Calu3 (cell line): Measurements from ENCODE around the gene NUP210. TPM values are rescaled to one million over a fixed set of nuclear protein-coding genes. Genes with fewer than 3 reads are reported as not detected.

ENCODE experiments used
- BruUV-seq: library from RNA; stranded (reverse); fragments of 400-500 nt; replicated peaks from 2 replicates; lab custom pipeline; 2021; lab: Mats Ljungman, UMichigan
- CTCF ChIA-PET: fragments of 300-600 bp; sonication (Branson Sonifier 250); formaldehyde crosslinking; loops from one replicate; lab custom pipeline; 2022; ENCODE audit warnings: antibody characterized with exemption; lab: Charles Lee
- DNase-seq: peaks from one replicate; pipeline ENCODE4 v3.0.0; 2022
- H3K27ac Mint-ChIP-seq: one replicate; pipeline ENCODE4 v1.8.0; 2022; ENCODE audit warnings: mixed read lengths; ENCODE audit not compliant: unreplicated experiment
- H3K27me3 Mint-ChIP-seq: one replicate; pipeline ENCODE4 v1.8.0; 2022; ENCODE audit warnings: mixed read lengths; ENCODE audit not compliant: unreplicated experiment
- H3K36me3 Mint-ChIP-seq: one replicate; pipeline ENCODE4 v1.8.0; 2022; ENCODE audit warnings: mild to moderate bottlenecking, moderate library complexity, mixed read lengths; ENCODE audit not compliant: insufficient read depth, unreplicated experiment
- H3K4me1 Mint-ChIP-seq: one replicate; pipeline ENCODE4 v1.8.0; 2022; ENCODE audit warnings: mild to moderate bottlenecking, low read depth, mixed read lengths; ENCODE audit not compliant: unreplicated experiment
- H3K4me3 Mint-ChIP-seq: one replicate; pipeline ENCODE4 v1.8.0; 2022; ENCODE audit warnings: mild to moderate bottlenecking, low read depth, moderate library complexity, mixed read lengths; ENCODE audit not compliant: unreplicated experiment
- H3K9me3 Mint-ChIP-seq: one replicate; pipeline ENCODE4 v1.8.0; 2022; ENCODE audit warnings: low read depth, mixed read lengths; ENCODE audit not compliant: unreplicated experiment
- intact Hi-C: fragments of 100-400 bp; cut with micrococcal nuclease; formaldehyde crosslinking; loops from one replicate; pipeline ENCODE4 v1.10.0; 2022; ENCODE audit not compliant: unreplicated experiment
- total RNA-seq: library from RNA; stranded (reverse); gene quantifications from 2 replicates; pipeline ENCODE4 v1.2.3, GENCODE V29; 2022
- TF ChIP-seq, protein P1 (sequence below): fragments of 200-600 bp; IDR thresholded peaks from one replicate; pipeline ENCODE4 v1.8.0; 2022; ENCODE audit warnings: antibody characterized with exemption; ENCODE audit not compliant: unreplicated experiment

NUP210 gene
- total RNA-seq, 1 experiment from 2014 or later: 76.9 TPM

- Mint-ChIP-seq H3K4me1 (no peaks in the 10 kb centered on the region), H3K9me3 (no peaks in the 10 kb centered on the region), H3K4me3 (no peak overlapping the region), H3K27me3 (no peaks in the 10 kb centered on the region), H3K36me3 (no peaks in the 10 kb centered on the region), H3K27ac (no peak overlapping the region)
- CTCF ChIA-PET: interaction anchor here (0.8 kb wide), 1 partner anchor 303 kb away, joined by 3 read pairs; no protein-coding TSS in a partner anchor
- TF ChIP-seq, protein P1, sequence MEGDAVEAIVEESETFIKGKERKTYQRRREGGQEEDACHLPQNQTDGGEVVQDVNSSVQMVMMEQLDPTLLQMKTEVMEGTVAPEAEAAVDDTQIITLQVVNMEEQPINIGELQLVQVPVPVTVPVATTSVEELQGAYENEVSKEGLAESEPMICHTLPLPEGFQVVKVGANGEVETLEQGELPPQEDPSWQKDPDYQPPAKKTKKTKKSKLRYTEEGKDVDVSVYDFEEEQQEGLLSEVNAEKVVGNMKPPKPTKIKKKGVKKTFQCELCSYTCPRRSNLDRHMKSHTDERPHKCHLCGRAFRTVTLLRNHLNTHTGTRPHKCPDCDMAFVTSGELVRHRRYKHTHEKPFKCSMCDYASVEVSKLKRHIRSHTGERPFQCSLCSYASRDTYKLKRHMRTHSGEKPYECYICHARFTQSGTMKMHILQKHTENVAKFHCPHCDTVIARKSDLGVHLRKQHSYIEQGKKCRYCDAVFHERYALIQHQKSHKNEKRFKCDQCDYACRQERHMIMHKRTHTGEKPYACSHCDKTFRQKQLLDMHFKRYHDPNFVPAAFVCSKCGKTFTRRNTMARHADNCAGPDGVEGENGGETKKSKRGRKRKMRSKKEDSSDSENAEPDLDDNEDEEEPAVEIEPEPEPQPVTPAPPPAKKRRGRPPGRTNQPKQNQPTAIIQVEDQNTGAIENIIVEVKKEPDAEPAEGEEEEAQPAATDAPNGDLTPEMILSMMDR: no peak
- no peak for DNase-seq
- intact Hi-C loops: no loop called here
- no TSS peak for BruUV-seq
Measured at GRCh38 chr3:13358643-13359042, 61.5 kb downstream of the NUP210 start.

GRCh38 chr3:13358051-13358450 lies 62.1 kb downstream of the NUP210 start:
- H3K36me3 Mint-ChIP-seq: no peaks in the 10 kb centered on the region
- H3K27ac Mint-ChIP-seq: no peak overlapping the region
- intact Hi-C loops: no loop called here
- CTCF ChIA-PET: interaction anchor here (0.8 kb wide), 1 partner anchor 303 kb away, joined by 3 read pairs; no protein-coding TSS in a partner anchor
- TF ChIP-seq, protein P1: no peak
- DNase-seq: no peak
- H3K4me1 Mint-ChIP-seq: peaks cover 1% of the 10 kb centered on the region
- no TSS peak for BruUV-seq
- H3K9me3 Mint-ChIP-seq: no peaks in the 10 kb centered on the region
- H3K4me3 Mint-ChIP-seq: no peak overlapping the region
- no peaks in the 10 kb centered on the region for H3K27me3 Mint-ChIP-seq

GRCh38 chr3:13357074-13357473 lies 63.0 kb downstream of the NUP210 start:
- Mint-ChIP-seq H3K36me3 (no peaks in the 10 kb centered on the region), H3K27ac (no peak overlapping the region), H3K27me3 (no peaks in the 10 kb centered on the region), H3K9me3 (no peaks in the 10 kb centered on the region), H3K4me1 (peaks cover 10% of the 10 kb centered on the region), H3K4me3 (no peak overlapping the region)
- BruUV-seq: no TSS peak
- intact Hi-C loops: no loop called here
- TF ChIP-seq, protein P1: no peak
- DNase-seq: no peak
- CTCF ChIA-PET: no interaction called here

DNA sequence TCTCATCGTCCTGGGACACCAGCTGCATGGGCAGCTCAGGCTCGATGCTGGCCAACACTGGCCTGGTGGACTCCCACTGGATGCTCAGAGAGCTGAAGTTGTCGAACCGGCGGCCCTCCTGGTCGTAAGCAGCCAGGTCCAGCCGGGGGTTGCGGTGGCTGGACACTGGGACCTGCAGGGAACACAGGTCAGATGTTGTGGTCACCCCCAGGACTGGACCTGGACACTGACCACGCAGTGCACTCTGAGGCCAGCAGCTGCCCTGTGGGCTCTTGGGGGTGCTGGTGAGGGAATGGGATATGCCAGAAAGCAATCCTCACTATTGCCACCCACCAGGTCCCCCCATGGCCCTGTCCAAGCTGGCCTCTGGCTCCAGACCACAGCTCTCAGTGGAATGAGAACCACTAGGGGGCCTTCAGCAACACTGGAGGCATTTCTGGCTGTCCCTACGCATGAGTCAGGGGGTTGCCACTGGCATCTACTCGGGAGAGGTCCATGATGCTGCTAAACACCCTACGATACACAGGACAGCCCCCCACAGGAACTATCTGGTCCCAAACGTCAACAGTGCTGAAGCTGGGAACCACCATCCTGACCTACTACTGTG lies 66.1 kb downstream of the NUP210 start:
- Mint-ChIP-seq H3K27ac (no peak overlapping the region), H3K9me3 (no peaks in the 10 kb centered on the region), H3K4me1 (peaks cover 10% of the 10 kb centered on the region), H3K36me3 (no peaks in the 10 kb centered on the region), H3K4me3 (no peak overlapping the region), H3K27me3 (no peaks in the 10 kb centered on the region)
- intact Hi-C loops: no loop called here
- BruUV-seq: no TSS peak
- TF ChIP-seq, protein P1: no peak
- no peak for DNase-seq
- CTCF ChIA-PET: interaction anchor here (0.5 to 1.4 kb wide), 4 partner anchors 16 to 767 kb away, joined by 3 to 7 read pairs (median 4); no protein-coding TSS in a partner anchor
